CD4-positive, alpha-beta memory T cell (primary cell): ENCODE results near the gene EHD1. TPM values are rescaled to one million over a fixed set of nuclear protein-coding genes. Genes with fewer than 3 reads are reported as not detected.
"Not testable (repeated sequence)": the region's sequence is repeated elsewhere in the genome, so short reads cannot be mapped to it uniquely, and the experiment has no call there.

Source experiments
- CTCF ChIA-PET: fragments of 350-600 bp; sonication (Branson Sonifier 250); formaldehyde crosslinking; loops from one replicate; lab custom pipeline; 2021; ENCODE audit warnings: inconsistent platforms; ENCODE audit not compliant: partially characterized antibody; lab: Charles Lee
- POLR2A ChIA-PET: fragments of 350-600 bp; sonication (Branson Sonifier 250); formaldehyde crosslinking; loops from one replicate; lab custom pipeline; 2021; ENCODE audit not compliant: partially characterized antibody; lab: Charles Lee
- DNase-seq, 5 donors: peaks; one replicate each; pipeline versions ENCODE4 v3.0.0 to v3.0.0-alpha.2; 2020 to 2022; ENCODE audit warnings: mixed read lengths in 1 of 5
- H3K27ac ChIP-seq: one replicate; pipeline ENCODE4 v1.7.0; 2013; ENCODE audit warnings: low read depth, low read length
- H3K27me3 ChIP-seq: 2 replicates; pipeline ENCODE4 v1.7.0; 2013; ENCODE audit warnings: mild to moderate bottlenecking, low read length, moderate library complexity; ENCODE audit not compliant: insufficient read depth
- H3K36me3 ChIP-seq: 2 replicates; pipeline ENCODE4 v1.7.0; 2013; ENCODE audit warnings: mild to moderate bottlenecking, low read length, moderate library complexity; ENCODE audit not compliant: insufficient read depth
- H3K4me1 ChIP-seq: 2 replicates; pipeline ENCODE4 v1.7.0; 2013; ENCODE audit warnings: mild to moderate bottlenecking, low read length, moderate library complexity; ENCODE audit not compliant: insufficient read depth
- H3K4me3 ChIP-seq, 2 donors: one replicate each; pipeline ENCODE4 v1.7.0; 2013; ENCODE audit warnings: low read length in 2 of 2, mild to moderate bottlenecking in 1 of 2
- H3K9me3 ChIP-seq, 2 donors: one replicate each; pipeline ENCODE4 v1.7.0; 2013; ENCODE audit warnings: low read length in 2 of 2, control low read depth in 1 of 2; ENCODE audit not compliant: control insufficient read depth in 1 of 2
- H3K27ac Mint-ChIP-seq, 7 donors: one replicate each; pipeline ENCODE4 v1.8.0; 2020 to 2021; ENCODE audit warnings: mixed read lengths in 7 of 7, mild to moderate bottlenecking in 6 of 7, inconsistent platforms in 3 of 7, moderate library complexity in 3 of 7
- H3K27me3 Mint-ChIP-seq, 2 donors: one replicate each; pipeline ENCODE4 v1.8.0; 2020 to 2021; ENCODE audit warnings: mixed read lengths in 2 of 2
- H3K36me3 Mint-ChIP-seq, 2 donors: one replicate each; pipeline ENCODE4 v1.8.0; 2020 to 2021; ENCODE audit warnings: mixed read lengths in 2 of 2, inconsistent platforms in 1 of 2, mild to moderate bottlenecking in 1 of 2
- H3K4me1 Mint-ChIP-seq, 4 donors: one replicate each; pipeline ENCODE4 v1.8.0; 2020 to 2021; ENCODE audit warnings: mixed read lengths in 4 of 4, mild to moderate bottlenecking in 1 of 4
- H3K4me3 Mint-ChIP-seq, 8 donors: one replicate each; pipeline ENCODE4 v1.8.0; 2020 to 2021; ENCODE audit warnings: mixed read lengths in 8 of 8, mild to moderate bottlenecking in 7 of 8, moderate library complexity in 6 of 8, inconsistent platforms in 3 of 8
- H3K9me3 Mint-ChIP-seq, 8 donors: one replicate each; pipeline ENCODE4 v1.8.0; 2020 to 2021; ENCODE audit warnings: mixed read lengths in 8 of 8, mild to moderate bottlenecking in 5 of 8, inconsistent platforms in 3 of 8, moderate library complexity in 1 of 8
- intact Hi-C: fragments of 100-400 bp; cut with micrococcal nuclease; formaldehyde crosslinking; loops from one replicate; pipeline ENCODE4 v1.15.1; 2023
- polyA plus RNA-seq, 2 donors: library from polyadenylated mRNA; unstranded; fragments of 300-500 nt; fragmentation: Illumina TruSeq; gene quantifications; one replicate each; pipeline ENCODE4 v1.2.3, GENCODE V29; 2021
- total RNA-seq, 2 experiments: library from RNA; stranded (reverse); gene quantifications; one replicate each; pipeline ENCODE4 v1.2.3, GENCODE V29; 2021

The EHD1 gene
- total and polyA plus RNA-seq, 4 experiments from 2014 or later: 125 to 279 (median 234) TPM

- H3K36me3 ChIP-seq: peaks cover 10% of the 10 kb centered on the region
- peak overlapping the region in 2 of 8 donors; percentile 50 to 55 for H3K4me3 Mint-ChIP-seq
- no peaks in the 10 kb centered on the region for H3K27me3 ChIP-seq
- peaks cover 11 to 18% of the 10 kb centered on the region in 2 donors for H3K36me3 Mint-ChIP-seq
- ChIA-PET POLR2A (interaction anchor here (0.9 to 28.8 kb wide), 14 partner anchors 9 to 273 kb away, joined by 3 to 2105 read pairs (median 6); partner anchors contain the start of genes EHD1, FAU, MRPL49 and PPP2R5B), CTCF (interaction anchor here (1.2 to 29.7 kb wide), 13 partner anchors 9 to 332 kb away, joined by 3 to 1245 read pairs (median 5); partner anchors contain the start of genes ARL2, BATF2, CAPN1 and EHD1)
- H3K27ac ChIP-seq: peak overlapping the region; percentile 24
- peaks cover 78% of the 10 kb centered on the region for H3K4me1 ChIP-seq
- H3K27me3 Mint-ChIP-seq: no peaks in the 10 kb centered on the region
- H3K9me3 Mint-ChIP-seq: no peaks in the 10 kb centered on the region
- DNase-seq: peak in 1 of 5 donors; percentile 54
- peaks cover 42 to 77% (median 57%) of the 10 kb centered on the region in 4 donors for H3K4me1 Mint-ChIP-seq
- H3K9me3 ChIP-seq: no peaks in the 10 kb centered on the region
- intact Hi-C loops: loop anchor here (5.0 kb wide), 1 partner anchor 228 kb away; no protein-coding TSS in a partner anchor
- H3K4me3 ChIP-seq: no peak overlapping the region
- H3K27ac Mint-ChIP-seq: peak overlapping the region; percentile 55 to 99 (median 90)
These were observed 29.4 kb downstream of the EHD1 start for GRCh38 chr11:64848826-64849597.

GRCh38 chr11:64848214-64848825, 30.1 kb downstream of the EHD1 start:
- peaks cover 40 to 76% (median 56%) of the 10 kb centered on the region in 4 donors for H3K4me1 Mint-ChIP-seq
- DNase-seq: no peak
- CTCF ChIA-PET: interaction anchor here (0.9 to 29.7 kb wide), 20 partner anchors 8 to 333 kb away, joined by 3 to 1245 read pairs (median 4); partner anchors contain the start of genes ARL2, BATF2, CAPN1 and EHD1
- peak overlapping the region; percentile 55 to 99 (median 90) for H3K27ac Mint-ChIP-seq
- intact Hi-C loops: loop anchor here (5.0 kb wide), 1 partner anchor 229 kb away; no protein-coding TSS in a partner anchor
- Histone ChIP-seq H3K27me3 (no peaks in the 10 kb centered on the region), H3K4me3 (no peak overlapping the region), H3K4me1 (peaks cover 77% of the 10 kb centered on the region), H3K27ac (peak overlapping the region; percentile 24), H3K36me3 (peaks cover 7% of the 10 kb centered on the region), H3K9me3 (no peaks in the 10 kb centered on the region)
- H3K9me3 Mint-ChIP-seq: no peaks in the 10 kb centered on the region
- no peaks in the 10 kb centered on the region for H3K27me3 Mint-ChIP-seq
- peak overlapping the region in 3 of 8 donors; percentile 8 to 55 (median 50) for H3K4me3 Mint-ChIP-seq
- POLR2A ChIA-PET: interaction anchor here (0.9 to 28.8 kb wide), 13 partner anchors 8 to 274 kb away, joined by 3 to 2105 read pairs (median 6); partner anchors contain the start of genes ARL2, EHD1, FAU and MRPL49
- peaks cover 7 to 12% of the 10 kb centered on the region in 2 donors for H3K36me3 Mint-ChIP-seq

- Mint-ChIP-seq H3K4me3 (peak overlapping the region in 4 of 8 donors; percentile 20 to 62 (median 34)), H3K27me3 (no peaks in the 10 kb centered on the region), H3K27ac (peak overlapping the region; percentile 11 to 89 (median 82)), H3K36me3 (peaks cover 0 to 5% of the 10 kb centered on the region in 2 donors), H3K9me3 (no peaks in the 10 kb centered on the region), H3K4me1 (peaks cover 35 to 64% (median 49%) of the 10 kb centered on the region in 4 donors)
- H3K9me3 ChIP-seq: no peaks in the 10 kb centered on the region
- CTCF ChIA-PET: interaction anchor here (1.0 to 29.7 kb wide), 10 partner anchors 16 to 271 kb away, joined by 4 to 1245 read pairs (median 6); partner anchors contain the start of genes ARL2, EHD1 and ZNHIT2
- no peaks in the 10 kb centered on the region for H3K27me3 ChIP-seq
- peak; percentile 84 to 90 (median 88) for DNase-seq
- no peaks in the 10 kb centered on the region for H3K36me3 ChIP-seq
- no peak overlapping the region for H3K4me3 ChIP-seq
- intact Hi-C loops: loop anchor here (1.0 to 5.0 kb wide), 8 partner anchors 31 to 270 kb away; partner anchors contain the start of genes ARL2, EHD1, PPP2R5B and ZNHIT2
- H3K4me1 ChIP-seq: peaks cover 65% of the 10 kb centered on the region
- H3K27ac ChIP-seq: peak overlapping the region; percentile 23
- POLR2A ChIA-PET: interaction anchor here (0.7 to 28.8 kb wide), 9 partner anchors 16 to 167 kb away, joined by 4 to 2105 read pairs (median 12); partner anchors contain the start of genes ARL2, EHD1, PPP2R5B and RASGRP2
These were observed 31.3 kb downstream of the EHD1 start for GRCh38 chr11:64846998-64847666.

- not testable (repeated sequence) for H3K9me3 Mint-ChIP-seq, H3K27me3 ChIP-seq, H3K27me3 Mint-ChIP-seq, H3K36me3 ChIP-seq, H3K9me3 ChIP-seq, H3K36me3 Mint-ChIP-seq, H3K27ac ChIP-seq, H3K4me3 ChIP-seq
- Mint-ChIP-seq H3K4me1 (peaks cover 24 to 50% (median 37%) of the 10 kb centered on the region in 4 donors), H3K4me3 (peak overlapping the region in 6 of 8 donors; percentile 21 to 63 (median 36)), H3K27ac (peak overlapping the region in 4 of 7 donors; percentile 48 to 82 (median 78))
- ChIA-PET POLR2A (interaction anchor here (0.6 to 28.8 kb wide), 9 partner anchors 8 to 653 kb away, joined by 3 to 2105 read pairs (median 4); partner anchors contain the start of genes EHD1, FAU, MALAT1 and MRPL49), CTCF (interaction anchor here (0.6 to 29.7 kb wide), 8 partner anchors 17 to 167 kb away, joined by 3 to 1245 read pairs (median 4); partner anchors contain the start of genes ARL2 and EHD1)
- peaks cover 51% of the 10 kb centered on the region for H3K4me1 ChIP-seq
- DNase-seq: peak in 1 of 5 donors; percentile 31
- intact Hi-C loops: loop anchor here (2.0 to 5.0 kb wide), 7 partner anchors 13 to 271 kb away; partner anchors contain the start of genes MEN1, SF1 and ZNHIT2
These were observed 32.7 kb downstream of the EHD1 start for GRCh38 chr11:64845776-64846129.

- POLR2A ChIA-PET: interaction anchor here (0.6 to 28.8 kb wide), 12 partner anchors 9 to 654 kb away, joined by 3 to 2105 read pairs (median 6); partner anchors contain the start of genes EHD1, FAU, MALAT1 and MRPL49
- Mint-ChIP-seq H3K27me3 (no peaks in the 10 kb centered on the region), H3K36me3 (no peaks in the 10 kb centered on the region), H3K4me1 (peaks cover 22 to 48% (median 35%) of the 10 kb centered on the region in 4 donors), H3K9me3 (no peaks in the 10 kb centered on the region), H3K27ac (peak overlapping the region; percentile 70 to 95 (median 91)), H3K4me3 (peak overlapping the region; percentile 41 to 79 (median 66))
- Histone ChIP-seq H3K27me3 (no peaks in the 10 kb centered on the region), H3K4me3 (peak overlapping the region in 1 of 2 donors; percentile 43), H3K4me1 (peaks cover 49% of the 10 kb centered on the region), H3K36me3 (no peaks in the 10 kb centered on the region), H3K27ac (peak overlapping the region; percentile 35), H3K9me3 (no peaks in the 10 kb centered on the region)
- intact Hi-C loops: loop anchor here (2.0 to 5.0 kb wide), 5 partner anchors 14 to 232 kb away; partner anchors contain the start of genes MEN1 and SF1
- CTCF ChIA-PET: interaction anchor here (0.6 to 29.7 kb wide), 10 partner anchors 18 to 167 kb away, joined by 3 to 1245 read pairs (median 5); partner anchors contain the start of genes ARL2, EHD1 and SF1
- DNase-seq: peak in 1 of 5 donors; percentile 43
These were observed 33.2 kb downstream of the EHD1 start for GRCh38 chr11:64845129-64845775.
